ENCODE results near the gene CCL7. TPM values are rescaled to one million over a fixed set of nuclear protein-coding genes. Genes with fewer than 3 reads are reported as not detected.

Gene CCL7
- polyA plus RNA-seq, 5 donors: not detected

DNA sequence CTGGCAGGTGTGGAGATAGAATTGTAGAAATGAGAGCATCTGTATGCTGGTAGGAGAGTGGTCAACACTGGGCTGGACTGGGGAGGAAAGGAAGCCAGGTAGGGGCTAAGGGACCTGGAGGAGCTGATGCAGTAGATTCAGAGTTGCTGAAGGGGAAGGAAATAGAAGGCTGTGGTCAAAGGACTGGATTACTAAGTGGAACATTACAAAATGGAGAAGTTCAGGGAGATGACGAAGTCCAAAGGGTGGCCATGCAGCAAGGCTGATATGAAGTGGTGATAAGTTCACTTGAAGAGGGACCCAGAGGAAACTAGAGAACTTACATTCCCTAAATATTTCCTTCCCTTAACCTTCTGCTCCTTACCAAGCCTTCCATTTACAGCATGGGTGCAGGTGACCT is 23.6 kb upstream of the CCL7 start:
- DNase-seq: no peak

DNA sequence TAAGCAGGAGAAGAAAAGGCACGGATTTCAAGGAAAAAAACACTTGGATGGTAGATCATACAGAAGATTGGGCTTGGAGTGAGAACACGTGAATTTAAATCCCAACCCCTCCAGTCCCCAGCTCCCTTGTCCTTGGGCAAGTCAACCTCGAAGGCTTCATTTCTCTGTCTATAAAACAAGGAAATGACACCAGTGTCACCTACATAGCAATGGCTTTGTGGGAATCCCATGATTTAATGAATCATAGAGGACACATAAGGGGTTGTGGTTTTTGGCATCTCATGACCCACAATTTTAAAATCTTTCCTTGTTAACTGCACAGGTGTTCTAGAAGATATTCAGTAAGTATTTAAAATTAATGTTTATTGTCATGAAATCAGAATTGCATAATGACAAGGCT is 23.1 kb upstream of the CCL7 start:
- DNase-seq: no peak

DNA sequence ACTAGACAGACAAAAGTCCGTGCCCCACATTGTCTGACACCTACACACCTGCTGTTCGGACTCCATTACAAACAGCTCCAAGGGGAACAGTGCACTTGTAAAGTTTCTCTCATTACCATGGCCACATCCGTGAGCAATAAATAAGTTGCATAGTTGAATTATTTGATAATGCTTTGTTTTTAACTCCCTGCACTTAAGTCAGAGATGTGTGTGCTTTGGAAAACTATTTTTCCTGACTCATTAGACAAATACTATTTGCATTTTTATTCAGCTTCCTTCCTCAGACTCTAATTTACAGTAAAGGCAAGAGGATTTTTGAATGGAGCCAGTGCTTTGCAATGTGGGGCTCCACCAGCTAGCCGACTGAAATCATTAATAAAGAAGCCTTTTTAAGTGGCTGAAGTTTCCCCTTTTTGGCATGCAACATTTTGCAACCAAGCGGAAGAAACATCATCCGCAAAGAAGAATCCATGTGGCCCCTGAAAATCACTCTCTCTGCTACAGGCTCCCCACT is 21.5 kb upstream of the CCL7 start:
- DNase-seq: no peak

DNA sequence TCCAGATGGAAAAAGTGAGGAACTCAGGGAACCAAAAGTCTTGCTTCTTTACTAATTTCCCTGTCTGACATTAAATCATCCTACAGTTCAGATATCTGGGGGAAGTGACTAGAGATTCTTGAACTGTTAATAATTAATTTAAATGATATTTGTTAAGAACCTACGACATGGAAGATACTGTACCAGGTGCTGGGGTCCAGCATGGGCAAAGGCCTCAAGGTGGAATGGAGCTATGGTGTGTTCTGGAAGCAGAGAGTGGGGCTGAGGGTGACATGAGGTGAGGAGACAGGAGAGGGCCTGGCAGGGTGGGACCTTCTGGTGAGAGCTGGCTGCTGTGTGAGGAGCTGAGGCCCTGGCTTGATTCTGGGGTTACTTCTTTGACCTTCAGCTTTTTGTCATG is 21.0 kb upstream of the CCL7 start:
- DNase-seq: no peak

GRCh38 chr17:34249478-34249877 is 20.5 kb upstream of the CCL7 start:
- DNase-seq: no peak

DNA sequence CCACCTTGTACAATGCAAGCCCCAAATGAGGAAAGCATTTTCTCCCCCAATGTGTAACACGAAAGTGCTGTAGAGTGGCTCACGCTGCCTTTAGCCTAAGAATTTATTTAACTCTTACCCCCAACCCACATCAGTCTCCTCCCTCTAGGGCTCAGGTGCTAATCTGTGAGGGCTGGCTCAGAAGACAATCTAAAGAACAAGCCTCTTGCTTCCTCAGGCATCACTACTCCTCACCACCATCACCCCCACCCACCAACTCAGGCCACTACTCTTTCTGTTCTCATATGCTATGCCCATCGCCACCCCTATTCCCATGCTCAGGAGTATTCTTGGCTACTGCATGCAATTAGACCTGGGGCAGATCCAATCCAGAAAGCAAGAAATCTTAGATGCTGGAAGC is 18.8 kb upstream of the CCL7 start:
- no peak for DNase-seq

GRCh38 chr17:34252095-34252443 is 18.0 kb upstream of the CCL7 start:
- no peak for DNase-seq

GRCh38 chr17:34252444-34253138 is 17.4 kb upstream of the CCL7 start:
- peak; percentile 90 to 92 for DNase-seq

- no peak for DNase-seq
Observed at GRCh38 chr17:34253139-34253525, 16.9 kb upstream of the CCL7 start.

DNA sequence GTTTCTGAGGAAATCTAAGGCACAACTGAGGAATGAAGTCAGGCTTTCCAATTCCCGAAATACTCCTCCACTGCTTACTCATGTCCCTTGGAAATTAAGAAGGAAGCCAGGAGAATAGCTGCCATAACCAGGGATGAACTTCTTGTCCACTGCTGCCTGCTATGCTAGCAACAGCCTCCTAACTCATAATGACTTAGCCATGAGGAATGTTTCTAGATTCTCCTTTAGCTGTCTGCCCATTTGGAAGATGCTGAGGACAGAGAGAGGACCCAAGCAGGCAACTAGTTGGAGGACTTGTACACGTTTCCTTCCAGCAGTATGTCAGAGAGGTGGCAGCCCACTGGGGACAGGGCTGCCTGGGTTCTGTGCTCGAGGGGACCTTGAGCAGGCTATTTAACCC is 15.9 kb upstream of the CCL7 start:
- DNase-seq: no peak

DNA sequence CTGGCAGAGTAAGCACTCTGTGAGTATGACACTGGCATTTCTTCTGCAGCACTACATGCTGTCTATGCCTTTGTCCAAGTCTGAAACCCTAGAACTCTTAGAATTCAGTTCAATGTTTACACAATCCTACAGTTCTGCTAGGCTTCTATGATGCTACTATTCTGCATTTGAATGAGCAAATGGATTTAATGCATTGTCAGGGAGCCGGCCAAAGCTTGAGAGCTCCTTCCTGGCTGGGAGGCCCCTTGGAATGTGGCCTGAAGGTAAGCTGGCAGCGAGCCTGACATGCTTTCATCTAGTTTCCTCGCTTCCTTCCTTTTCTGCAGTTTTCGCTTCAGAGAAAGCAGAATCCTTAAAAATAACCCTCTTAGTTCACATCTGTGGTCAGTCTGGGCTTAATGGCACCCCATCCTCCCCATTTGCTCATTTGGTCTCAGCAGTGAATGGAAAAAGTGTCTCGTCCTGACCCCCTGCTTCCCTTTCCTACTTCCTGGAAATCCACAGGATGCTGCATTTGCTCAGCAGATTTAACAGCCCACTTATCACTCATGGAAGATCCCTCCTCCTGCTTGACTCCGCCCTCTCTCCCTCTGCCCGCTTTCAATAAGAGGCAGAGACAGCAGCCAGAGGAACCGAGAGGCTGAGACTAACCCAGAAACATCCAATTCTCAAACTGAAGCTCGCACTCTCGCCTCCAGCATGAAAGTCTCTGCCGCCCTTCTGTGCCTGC is 15.2 kb upstream of the CCL7 start, which contains the start of gene CCL2:
TSS of gene CCL2 (plus strand) at position 635 of the 730 bp plus-strand sequence. CDS start at position 700, 65 bp downstream.
- DNase-seq: peak; percentile 70 to 83

- DNase-seq: no peak
Observed at GRCh38 chr17:34255381-34255732, 14.7 kb upstream of the CCL7 start.

DNA sequence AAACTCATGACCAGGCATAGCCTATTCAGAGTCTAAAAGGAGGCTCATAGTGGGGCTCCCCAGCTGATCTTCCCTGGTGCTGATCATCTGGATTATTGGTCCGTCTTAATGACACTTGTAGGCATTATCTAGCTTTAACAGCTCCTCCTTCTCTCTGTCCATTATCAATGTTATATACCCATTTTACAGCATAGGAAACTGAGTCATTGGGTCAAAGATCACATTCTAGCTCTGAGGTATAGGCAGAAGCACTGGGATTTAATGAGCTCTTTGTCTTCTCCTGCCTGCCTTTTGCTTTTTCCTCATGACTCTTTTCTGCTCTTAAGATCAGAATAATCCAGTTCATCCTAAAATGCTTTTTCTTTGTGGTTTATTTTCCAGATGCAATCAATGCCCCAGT is 14.2 kb upstream of the CCL7 start:
- DNase-seq: no peak

DNA sequence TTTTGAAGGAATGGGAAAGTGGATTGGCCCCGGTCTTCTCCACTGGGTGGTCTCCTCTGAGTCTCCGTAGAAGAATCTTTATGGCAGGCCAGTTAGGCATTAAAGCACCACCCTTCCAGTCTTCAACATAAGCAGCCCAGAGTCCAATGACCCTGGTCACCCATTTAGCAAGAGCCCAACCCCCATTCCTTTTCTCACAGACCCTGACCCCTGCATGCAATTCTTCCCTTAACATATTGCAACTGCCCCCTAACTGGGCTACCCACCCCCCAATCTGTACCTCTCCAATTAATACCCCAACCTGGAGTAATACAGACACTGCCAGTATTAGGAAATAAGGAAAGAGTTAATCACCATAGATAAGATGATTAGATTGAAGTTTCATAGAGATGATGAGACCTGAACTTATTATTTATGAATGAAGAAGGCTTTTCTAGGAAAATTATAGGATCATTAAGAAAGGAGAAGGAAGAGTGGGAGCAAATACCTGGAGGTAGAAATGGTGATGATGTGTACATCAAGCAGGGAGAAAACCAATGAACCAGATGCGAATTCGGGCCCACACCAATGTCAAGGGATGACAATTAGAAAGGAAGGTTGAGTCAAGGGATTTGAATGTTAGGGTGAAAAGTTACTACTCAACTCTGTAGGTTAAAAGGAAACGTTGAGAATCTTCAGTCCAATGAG is 12.6 kb upstream of the CCL7 start:
- DNase-seq: no peak

GRCh38 chr17:34257986-34258326 is 12.1 kb upstream of the CCL7 start:
- no peak for DNase-seq

- DNase-seq: no peak
Observed at GRCh38 chr17:34259146-34259545, 10.9 kb upstream of the CCL7 start.

GRCh38 chr17:34260861-34261260 is 9.2 kb upstream of the CCL7 start:
- DNase-seq: no peak

DNA sequence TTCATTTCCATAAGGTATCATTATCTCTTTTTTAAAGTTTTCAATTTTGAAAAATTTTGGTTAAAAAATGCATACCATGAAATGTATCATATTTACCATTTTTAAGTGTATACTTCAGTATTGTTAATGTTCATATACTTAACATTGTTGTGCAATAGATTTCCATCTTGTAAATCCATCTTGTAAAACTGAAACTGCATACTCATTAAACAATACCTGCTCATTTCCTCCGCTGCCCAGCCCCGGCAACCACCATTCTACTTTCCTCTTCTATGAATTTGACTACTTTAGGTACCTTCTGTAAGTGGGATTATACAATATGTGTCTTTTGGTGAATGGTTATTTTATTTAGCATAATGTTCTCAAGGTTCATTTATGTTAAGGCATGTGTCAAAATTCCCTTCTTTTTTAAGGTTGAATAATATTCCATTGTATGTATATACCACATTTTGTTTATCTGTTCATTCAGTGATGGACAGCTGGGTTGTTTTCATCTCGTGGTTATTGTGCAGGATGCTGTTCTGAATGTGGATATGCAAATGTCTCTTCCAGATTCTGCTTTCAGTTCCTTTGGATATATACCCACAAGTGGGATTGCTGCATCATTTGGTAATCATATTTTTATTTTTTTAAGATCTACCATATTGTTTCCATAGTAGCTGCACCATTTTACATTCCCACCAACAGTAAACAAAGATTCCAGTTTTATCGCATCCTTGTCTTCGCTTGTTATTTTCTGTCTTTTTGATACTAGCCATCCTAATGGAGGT is 8.3 kb upstream of the CCL7 start:
- no peak for DNase-seq

DNA sequence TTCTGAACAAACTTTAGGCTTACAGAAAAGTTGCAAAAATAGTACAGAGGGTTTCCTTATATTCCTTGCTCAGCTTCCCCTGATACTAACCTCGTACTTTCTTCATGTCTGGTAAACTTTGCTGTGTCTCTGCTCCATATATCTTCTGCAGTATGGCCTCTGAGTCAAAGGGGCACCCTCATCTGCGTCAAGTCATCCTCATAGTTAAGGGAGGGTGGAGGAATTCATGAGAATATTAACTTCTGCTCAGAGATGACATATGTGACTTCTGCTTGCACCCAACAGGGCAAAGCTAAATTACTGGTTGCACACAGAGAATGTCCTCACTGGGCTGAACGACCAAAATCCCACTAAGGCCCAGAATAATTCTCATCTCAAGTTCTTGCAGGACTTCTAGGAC is 4.3 kb upstream of the CCL7 start:
- DNase-seq: no peak

DNA sequence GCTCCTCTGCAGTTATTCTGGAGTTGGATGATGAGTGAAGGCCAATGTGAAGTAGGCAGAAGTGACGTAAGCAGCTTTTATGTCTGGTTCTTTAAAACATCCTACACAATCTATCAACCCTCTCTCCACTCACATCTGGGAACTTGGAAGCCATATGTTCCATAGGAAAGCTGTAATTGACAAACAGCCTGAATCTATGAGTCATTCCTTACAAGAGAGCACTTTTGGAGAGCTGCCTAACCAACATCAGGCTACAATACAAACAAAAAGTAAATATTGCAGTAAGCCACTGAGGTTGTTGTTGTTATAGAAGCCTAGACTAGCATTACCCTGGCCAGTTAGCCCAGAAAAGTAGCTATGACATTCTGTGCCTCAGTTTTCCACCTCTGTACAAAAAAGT is 5.9 kb downstream of the CCL7 start:
- DNase-seq: peak; percentile 64 to 68

GRCh38 chr17:34276826-34277225 is 6.8 kb downstream of the CCL7 start:
- no peak for DNase-seq

GRCh38 chr17:34283571-34283970 is 13.6 kb downstream of the CCL7 start:
- DNase-seq: no peak
